NT2/D1 (cell line): ENCODE results near the gene HOOK2.

Source experiments
- YY1 ChIP-seq: IDR thresholded peaks from 2 replicates; pipeline ENCODE4 v1.6.1; 2011; ENCODE audit not compliant: insufficient read length, insufficient read depth
- ZNF274 ChIP-seq: IDR thresholded peaks from 2 replicates; pipeline ENCODE4 v1.6.1; 2011; ENCODE audit warnings: mild to moderate bottlenecking, low read depth, low read length

DNA sequence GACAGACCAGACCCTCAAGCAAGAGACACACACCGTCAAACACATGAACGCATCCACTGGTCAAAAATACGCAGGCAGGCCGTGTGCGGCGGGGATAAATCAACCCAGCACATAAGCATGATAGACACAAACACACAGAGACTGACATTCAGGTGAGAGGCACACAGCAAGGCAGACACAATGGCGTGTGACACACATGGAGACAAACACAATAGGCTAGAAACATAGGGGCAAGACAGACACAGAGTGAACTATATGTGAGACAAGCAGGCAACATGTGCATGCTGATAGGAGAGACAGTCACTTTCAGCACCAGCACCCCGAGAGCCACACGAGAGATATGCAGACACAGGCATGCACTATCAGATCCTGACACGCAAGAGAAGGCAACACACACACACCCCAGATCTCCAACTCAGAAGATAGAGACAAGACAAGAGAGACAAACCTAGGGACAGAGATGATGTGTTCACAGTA is 9.1 kb upstream of the HOOK2 start:
- TF ChIP-seq ZNF274 (no peak), YY1 (no peak)
